Measurements from ENCODE around the gene FAM107A. TPM values are rescaled to one million over a fixed set of nuclear protein-coding genes. Genes with fewer than 3 reads are reported as not detected.
A peak's percentile ranks its signal among the peaks of the same experiment; 100 is the strongest.

Gene FAM107A
- total and polyA plus RNA-seq, 2 of the 13 experiments (the other 11 are each of a cell fraction or from before 2014, with no cell fraction given), result not detected

DNA sequence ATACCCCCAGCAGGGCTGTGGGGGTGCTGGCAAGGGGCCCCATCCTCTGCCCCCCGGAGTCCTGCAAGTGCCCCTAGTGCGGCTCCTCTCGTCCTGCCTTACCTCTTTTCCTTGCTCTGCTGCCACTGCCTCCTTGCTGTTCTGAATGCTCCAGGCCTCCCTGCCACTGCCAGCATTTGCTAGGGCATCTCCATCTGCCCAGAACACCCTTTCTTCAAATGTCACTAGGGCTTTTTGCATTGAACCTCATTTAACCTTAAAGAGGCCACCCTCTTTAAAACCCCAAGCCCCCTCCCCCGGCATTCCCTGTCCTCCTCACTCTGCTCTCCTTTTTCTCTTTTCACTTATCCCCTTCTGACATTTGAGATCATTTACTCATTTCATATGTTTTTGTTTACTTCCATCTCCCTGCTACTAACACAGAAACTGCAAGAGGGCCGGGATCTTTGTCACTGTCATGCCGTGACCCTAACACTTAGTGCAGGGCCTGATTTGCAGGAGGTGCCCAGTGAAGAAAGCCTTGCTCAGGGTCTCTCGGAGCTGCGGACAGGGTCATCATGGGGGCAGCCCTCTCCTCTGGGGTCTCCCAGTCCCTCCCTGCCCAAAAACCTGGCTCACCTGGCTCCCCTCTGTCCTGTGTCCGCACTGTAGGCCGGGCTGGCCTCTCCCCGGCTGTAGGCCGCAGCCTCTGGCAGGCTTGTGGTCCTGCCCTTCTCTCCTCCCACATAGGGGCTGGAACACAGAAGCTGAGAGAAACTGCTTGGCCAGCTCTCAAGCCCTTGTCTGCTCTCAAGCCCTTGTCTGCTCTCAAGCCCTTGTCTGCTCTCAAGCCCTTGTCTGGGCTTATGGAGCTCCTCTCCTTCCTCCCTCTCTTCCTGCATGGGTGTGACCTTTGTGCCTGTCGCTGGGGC, 40.4 kb downstream of the FAM107A start, which contains the start of gene ACOX2 (continued):
- TF ChIP-seq SETDB1 (CRISPR knock-in tag; IDR thresholded peaks at IDR 0.05; ENCODE audit: borderline replicate concordance), result 0 out of 2 replicates have a peak, but pooled peaks have one; percentile 70
- no peak for TF ChIP-seq MIER3 (CRISPR knock-in tag; IDR thresholded peaks at IDR 0.05; ENCODE audit: borderline replicate concordance)
- TF ChIP-seq, protein P1, sequence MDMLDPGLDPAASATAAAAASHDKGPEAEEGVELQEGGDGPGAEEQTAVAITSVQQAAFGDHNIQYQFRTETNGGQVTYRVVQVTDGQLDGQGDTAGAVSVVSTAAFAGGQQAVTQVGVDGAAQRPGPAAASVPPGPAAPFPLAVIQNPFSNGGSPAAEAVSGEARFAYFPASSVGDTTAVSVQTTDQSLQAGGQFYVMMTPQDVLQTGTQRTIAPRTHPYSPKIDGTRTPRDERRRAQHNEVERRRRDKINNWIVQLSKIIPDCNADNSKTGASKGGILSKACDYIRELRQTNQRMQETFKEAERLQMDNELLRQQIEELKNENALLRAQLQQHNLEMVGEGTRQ (IDR thresholded peaks at IDR 0.05; ENCODE audit: low read depth, low read length), result no peak
- TF ChIP-seq, protein P1 (CRISPR knock-in tag; IDR thresholded peaks at IDR 0.05; ENCODE audit: borderline replicate concordance), result no peak
- no peak for TF ChIP-seq ZNF746 (CRISPR knock-in tag; IDR thresholded peaks at IDR 0.05)
- no peak; the same call in none of the 2 replicates for TF ChIP-seq PHF20 (CRISPR knock-in tag; IDR thresholded peaks at IDR 0.05)
- TF ChIP-seq, protein P2, sequence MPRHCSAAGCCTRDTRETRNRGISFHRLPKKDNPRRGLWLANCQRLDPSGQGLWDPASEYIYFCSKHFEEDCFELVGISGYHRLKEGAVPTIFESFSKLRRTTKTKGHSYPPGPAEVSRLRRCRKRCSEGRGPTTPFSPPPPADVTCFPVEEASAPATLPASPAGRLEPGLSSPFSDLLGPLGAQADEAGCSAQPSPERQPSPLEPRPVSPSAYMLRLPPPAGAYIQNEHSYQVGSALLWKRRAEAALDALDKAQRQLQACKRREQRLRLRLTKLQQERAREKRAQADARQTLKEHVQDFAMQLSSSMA (CRISPR knock-in tag; IDR thresholded peaks at IDR 0.05), result no peak
- TF ChIP-seq, protein P3, sequence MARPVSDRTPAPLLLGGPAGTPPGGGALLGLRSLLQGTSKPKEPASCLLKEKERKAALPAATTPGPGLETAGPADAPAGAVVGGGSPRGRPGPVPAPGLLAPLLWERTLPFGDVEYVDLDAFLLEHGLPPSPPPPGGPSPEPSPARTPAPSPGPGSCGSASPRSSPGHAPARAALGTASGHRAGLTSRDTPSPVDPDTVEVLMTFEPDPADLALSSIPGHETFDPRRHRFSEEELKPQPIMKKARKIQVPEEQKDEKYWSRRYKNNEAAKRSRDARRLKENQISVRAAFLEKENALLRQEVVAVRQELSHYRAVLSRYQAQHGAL (CRISPR knock-in tag; IDR thresholded peaks at IDR 0.05; ENCODE audit: not compliant biosample characterization), result no peak
- TF ChIP-seq, protein P4, sequence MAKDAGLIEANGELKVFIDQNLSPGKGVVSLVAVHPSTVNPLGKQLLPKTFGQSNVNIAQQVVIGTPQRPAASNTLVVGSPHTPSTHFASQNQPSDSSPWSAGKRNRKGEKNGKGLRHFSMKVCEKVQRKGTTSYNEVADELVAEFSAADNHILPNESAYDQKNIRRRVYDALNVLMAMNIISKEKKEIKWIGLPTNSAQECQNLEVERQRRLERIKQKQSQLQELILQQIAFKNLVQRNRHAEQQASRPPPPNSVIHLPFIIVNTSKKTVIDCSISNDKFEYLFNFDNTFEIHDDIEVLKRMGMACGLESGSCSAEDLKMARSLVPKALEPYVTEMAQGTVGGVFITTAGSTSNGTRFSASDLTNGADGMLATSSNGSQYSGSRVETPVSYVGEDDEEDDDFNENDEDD (CRISPR knock-in tag; IDR thresholded peaks at IDR 0.05; ENCODE audit: borderline replicate concordance), result no peak
- TF ChIP-seq KMT2B (CRISPR knock-in tag; IDR thresholded peaks at IDR 0.05), result no peak
- TF ChIP-seq RCOR2 (CRISPR knock-in tag; IDR thresholded peaks at IDR 0.05), result no peak
- TF ChIP-seq, protein P5, sequence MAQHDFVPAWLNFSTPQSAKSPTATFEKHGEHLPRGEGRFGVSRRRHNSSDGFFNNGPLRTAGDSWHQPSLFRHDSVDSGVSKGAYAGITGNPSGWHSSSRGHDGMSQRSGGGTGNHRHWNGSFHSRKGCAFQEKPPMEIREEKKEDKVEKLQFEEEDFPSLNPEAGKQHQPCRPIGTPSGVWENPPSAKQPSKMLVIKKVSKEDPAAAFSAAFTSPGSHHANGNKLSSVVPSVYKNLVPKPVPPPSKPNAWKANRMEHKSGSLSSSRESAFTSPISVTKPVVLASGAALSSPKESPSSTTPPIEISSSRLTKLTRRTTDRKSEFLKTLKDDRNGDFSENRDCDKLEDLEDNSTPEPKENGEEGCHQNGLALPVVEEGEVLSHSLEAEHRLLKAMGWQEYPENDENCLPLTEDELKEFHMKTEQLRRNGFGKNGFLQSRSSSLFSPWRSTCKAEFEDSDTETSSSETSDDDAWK (CRISPR knock-in tag; IDR thresholded peaks at IDR 0.05), result no peak
- no peak; the same call in 1 of the 2 replicates for TF ChIP-seq AHR (CRISPR knock-in tag; IDR thresholded peaks at IDR 0.05)
- no peak for TF ChIP-seq NONO (IDR thresholded peaks at IDR 0.05)
- TF ChIP-seq NONO (CRISPR knock-in tag; conservative IDR thresholded peaks at IDR 0.05), result no peak
- TF ChIP-seq MAFK (conservative IDR thresholded peaks at IDR 0.05 in 1 of 2, IDR thresholded peaks at IDR 0.05 in 1 of 2; ENCODE audit: low read length in 2 of 2), result no peak
- TF ChIP-seq PHF21A (CRISPR knock-in tag; IDR thresholded peaks at IDR 0.05), result 0 out of 2 replicates have a peak, but pooled peaks have one; percentile 21
- TF ChIP-seq, protein P6, sequence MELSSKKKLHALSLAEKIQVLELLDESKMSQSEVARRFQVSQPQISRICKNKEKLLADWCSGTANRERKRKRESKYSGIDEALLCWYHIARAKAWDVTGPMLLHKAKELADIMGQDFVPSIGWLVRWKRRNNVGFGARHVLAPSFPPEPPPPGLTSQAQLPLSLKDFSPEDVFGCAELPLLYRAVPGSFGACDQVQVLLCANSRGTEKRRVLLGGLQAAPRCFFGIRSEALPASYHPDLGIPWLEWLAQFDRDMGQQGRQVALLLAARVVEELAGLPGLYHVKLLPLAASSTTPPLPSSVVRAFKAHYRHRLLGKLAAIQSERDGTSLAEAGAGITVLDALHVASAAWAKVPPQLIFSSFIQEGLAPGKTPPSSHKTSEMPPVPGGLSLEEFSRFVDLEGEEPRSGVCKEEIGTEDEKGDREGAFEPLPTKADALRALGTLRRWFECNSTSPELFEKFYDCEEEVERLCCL (CRISPR knock-in tag; IDR thresholded peaks at IDR 0.05; ENCODE audit: borderline replicate concordance), result 0 out of 2 replicates have a peak, but pooled peaks have one; percentile 53
- TF ChIP-seq FOXP1 (IDR thresholded peaks at IDR 0.05), result no peak
- no peak for TF ChIP-seq FOXP1 (CRISPR knock-in tag; IDR thresholded peaks at IDR 0.05)
- peak; percentile 41; the same call in 1 of the 2 replicates for TF ChIP-seq ZNF816 (CRISPR knock-in tag; IDR thresholded peaks at IDR 0.05; ENCODE audit: borderline replicate concordance)

All from HepG2 (cell line).